WERI-Rb-1 (cell line): ENCODE results near the gene PYCARD.
"Not testable (repeated sequence)": the region's sequence is repeated elsewhere in the genome, so short reads cannot be mapped to it uniquely, and the experiment has no call there.

Experiments
- DNase-seq: peaks from one replicate; pipeline ENCODE4 v3.0.0-alpha.2; 2020
- H3K27ac ChIP-seq: fragments of 250-450 bp; sonication (Bioruptor Pico); 2 replicates; pipeline ENCODE4 v1.5.1; 2020; ENCODE audit warnings: mild to moderate bottlenecking, moderate library complexity
- H3K27me3 ChIP-seq: fragments of 250-450 bp; sonication (Bioruptor Pico); 2 replicates; pipeline ENCODE4 v1.5.1; 2021; ENCODE audit warnings: mild to moderate bottlenecking, low read depth, moderate library complexity; ENCODE audit not compliant: insufficient read depth, severe bottlenecking
- H3K36me3 ChIP-seq: fragments of 250-450 bp; sonication (Bioruptor Pico); 2 replicates; pipeline ENCODE4 v1.5.1; 2020; ENCODE audit warnings: mild to moderate bottlenecking, moderate library complexity
- H3K4me3 ChIP-seq: 2 replicates; pipeline ENCODE4 v1.5.1; 2011; ENCODE audit warnings: low read depth, mild to moderate bottlenecking, control low read depth, low read length
- H3K9me3 ChIP-seq: fragments of 250-450 bp; sonication (Bioruptor Pico); 2 replicates; pipeline ENCODE4 v1.5.1; 2021; ENCODE audit warnings: mild to moderate bottlenecking, moderate library complexity; ENCODE audit not compliant: severe bottlenecking
- TF ChIP-seq, protein P1 (sequence below): IDR thresholded peaks from 2 replicates; pipeline ENCODE4 v1.5.1; 2011; ENCODE audit warnings: low read depth, mild to moderate bottlenecking, control low read depth, inconsistent platforms, low read length

Gene PYCARD

DNA sequence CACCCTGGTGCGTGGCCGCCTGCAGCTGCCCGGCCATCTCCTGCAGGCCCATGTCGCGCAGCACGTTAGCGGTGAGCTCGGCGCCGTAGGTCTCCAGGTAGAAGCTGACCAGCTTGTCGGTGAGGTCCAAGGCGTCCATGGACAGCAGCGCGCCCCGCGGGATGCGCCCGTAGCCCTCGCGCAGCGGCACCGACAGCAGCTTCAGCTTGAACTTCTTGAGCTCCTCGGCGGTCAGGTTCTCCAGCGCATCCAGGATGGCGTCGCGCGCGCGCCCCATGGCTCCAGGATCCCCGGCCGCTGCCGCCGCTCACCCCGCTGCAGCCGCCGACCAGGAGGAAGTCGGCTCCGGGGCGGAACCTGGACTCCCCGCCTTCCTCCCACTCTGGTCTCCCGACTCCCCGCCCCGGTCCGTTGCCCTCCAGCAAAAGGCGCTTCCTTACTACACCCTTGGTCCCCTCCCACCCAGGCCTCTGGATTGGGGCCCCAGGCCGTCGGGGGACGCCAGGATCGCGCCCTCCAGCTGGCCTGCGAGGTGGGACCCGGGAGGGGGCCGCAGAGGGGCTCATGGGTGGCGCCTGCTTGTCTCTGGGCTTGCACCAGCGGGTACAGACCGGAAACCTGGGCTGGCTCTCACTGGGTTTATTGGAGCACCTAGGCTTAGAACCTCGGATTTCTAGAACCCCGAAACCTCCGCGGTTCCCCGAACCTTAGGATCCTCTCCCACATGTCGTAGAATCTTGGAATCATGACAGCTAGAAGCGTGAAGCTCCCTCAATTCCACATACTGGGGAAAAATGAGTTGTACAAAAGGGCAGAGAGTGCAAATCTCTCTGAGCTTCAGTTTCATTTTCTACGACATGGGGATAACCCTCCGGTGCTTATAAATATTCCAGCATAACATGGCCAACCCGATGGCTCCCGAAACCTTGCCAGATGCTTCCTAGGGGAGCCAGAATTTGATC, at the start of gene PYCARD:
TSS of gene PYCARD (minus strand) at position 347 of the 962 bp plus-strand sequence. CDS start at position 277, 70 bp downstream.
- Histone ChIP-seq H3K9me3 (no peaks in the 10 kb centered on the region), H3K27me3 (no peaks in the 10 kb centered on the region), H3K4me3 (no peak within 1 kb of the TSS), H3K27ac (no peak within 1 kb of the TSS), H3K36me3 (peaks cover 11% of the 10 kb centered on the region)
- TF ChIP-seq, protein P1, sequence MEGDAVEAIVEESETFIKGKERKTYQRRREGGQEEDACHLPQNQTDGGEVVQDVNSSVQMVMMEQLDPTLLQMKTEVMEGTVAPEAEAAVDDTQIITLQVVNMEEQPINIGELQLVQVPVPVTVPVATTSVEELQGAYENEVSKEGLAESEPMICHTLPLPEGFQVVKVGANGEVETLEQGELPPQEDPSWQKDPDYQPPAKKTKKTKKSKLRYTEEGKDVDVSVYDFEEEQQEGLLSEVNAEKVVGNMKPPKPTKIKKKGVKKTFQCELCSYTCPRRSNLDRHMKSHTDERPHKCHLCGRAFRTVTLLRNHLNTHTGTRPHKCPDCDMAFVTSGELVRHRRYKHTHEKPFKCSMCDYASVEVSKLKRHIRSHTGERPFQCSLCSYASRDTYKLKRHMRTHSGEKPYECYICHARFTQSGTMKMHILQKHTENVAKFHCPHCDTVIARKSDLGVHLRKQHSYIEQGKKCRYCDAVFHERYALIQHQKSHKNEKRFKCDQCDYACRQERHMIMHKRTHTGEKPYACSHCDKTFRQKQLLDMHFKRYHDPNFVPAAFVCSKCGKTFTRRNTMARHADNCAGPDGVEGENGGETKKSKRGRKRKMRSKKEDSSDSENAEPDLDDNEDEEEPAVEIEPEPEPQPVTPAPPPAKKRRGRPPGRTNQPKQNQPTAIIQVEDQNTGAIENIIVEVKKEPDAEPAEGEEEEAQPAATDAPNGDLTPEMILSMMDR, result no peak
- DNase-seq, result no peak

GRCh38 chr16:31251435-31251834, 48.9 kb upstream of the PYCARD start:
- Histone ChIP-seq H3K36me3 (no peaks in the 10 kb centered on the region), H3K27me3 (peaks cover 64% of the 10 kb centered on the region), H3K27ac (no peak overlapping the region), H3K9me3 (no peaks in the 10 kb centered on the region), H3K4me3 (no peak overlapping the region)
- TF ChIP-seq, protein P1, result no peak
- DNase-seq, result no peak

- TF ChIP-seq, protein P1, result no peak
- no peaks in the 10 kb centered on the region for H3K9me3 ChIP-seq
- H3K4me3 ChIP-seq, result no peak overlapping the region
- peaks cover 63% of the 10 kb centered on the region for H3K27me3 ChIP-seq
- H3K36me3 ChIP-seq, result no peaks in the 10 kb centered on the region
- DNase-seq, result no peak
- H3K27ac ChIP-seq, result no peak overlapping the region
Measured at GRCh38 chr16:31250782-31251384, 48.3 kb upstream of the PYCARD start.

GRCh38 chr16:31248344-31248743, 45.8 kb upstream of the PYCARD start:
- peaks cover 46% of the 10 kb centered on the region for H3K27me3 ChIP-seq
- DNase-seq, result no peak
- TF ChIP-seq, protein P1, result no peak
- H3K9me3 ChIP-seq, result no peaks in the 10 kb centered on the region
- H3K27ac ChIP-seq, result no peak overlapping the region
- no peaks in the 10 kb centered on the region for H3K36me3 ChIP-seq
- no peak overlapping the region for H3K4me3 ChIP-seq

DNA sequence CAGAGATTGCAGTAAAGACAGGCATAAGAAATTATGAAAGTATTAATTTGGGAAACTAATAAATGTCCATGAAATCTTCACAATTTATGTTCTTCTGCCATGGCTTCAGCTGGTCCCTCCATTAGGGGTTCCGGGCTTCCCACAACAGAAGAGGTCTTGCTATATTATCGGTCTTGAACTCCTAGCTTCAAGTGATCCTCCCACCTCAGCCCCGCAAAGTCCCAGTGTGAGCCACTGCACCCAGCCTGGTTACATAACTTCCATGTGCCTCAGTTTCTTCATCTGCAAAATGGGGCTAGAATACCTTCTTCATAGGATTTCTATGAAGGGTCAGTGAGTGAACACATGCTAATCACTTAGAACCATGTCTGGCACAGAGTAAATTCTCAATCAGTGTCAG, 43.7 kb upstream of the PYCARD start:
- Histone ChIP-seq H3K27ac (no peak overlapping the region), H3K9me3 (no peaks in the 10 kb centered on the region), H3K27me3 (peaks cover 52% of the 10 kb centered on the region), H3K36me3 (no peaks in the 10 kb centered on the region), H3K4me3 (no peak overlapping the region)
- DNase-seq, result no peak
- TF ChIP-seq, protein P1, result no peak

DNA sequence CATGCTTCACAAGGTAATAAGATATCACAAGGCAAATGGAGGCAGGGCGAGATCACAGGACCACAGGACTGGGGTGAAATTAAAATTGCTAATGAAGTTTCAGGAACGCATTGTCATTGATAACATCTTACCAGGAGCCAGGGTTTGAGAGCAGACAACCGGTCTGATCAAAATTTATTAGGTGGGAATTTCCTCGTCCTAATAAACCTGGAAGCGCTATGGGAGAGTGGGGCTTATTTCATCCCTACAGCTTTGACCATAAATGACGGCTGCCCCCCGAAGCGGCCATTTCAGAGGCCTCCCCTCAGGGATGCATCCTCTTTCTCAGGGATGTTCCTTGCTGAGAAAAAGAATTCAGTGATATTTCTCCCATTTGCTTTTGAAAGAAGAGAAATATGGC, 43.0 kb upstream of the PYCARD start:
- DNase-seq, H3K9me3 ChIP-seq, H3K4me3 ChIP-seq, H3K36me3 ChIP-seq, H3K27ac ChIP-seq: not testable (repeated sequence)
- H3K27me3 ChIP-seq, result peaks cover 51% of the 10 kb centered on the region
